GM19035 (cell line): ENCODE results near the gene ULK4.

ENCODE experiments used
- ATAC-seq: cut with Tn5 transposase; IDR thresholded peaks from one replicate; pipeline ENCODE4 v1.9.1; 2021; ENCODE audit not compliant: unreplicated experiment

Gene ULK4

GRCh38 chr3:41241161-41241560 is 720.7 kb downstream of the ULK4 start:
- ATAC-seq: no peak

GRCh38 chr3:41239587-41239986 is 722.3 kb downstream of the ULK4 start:
- no peak for ATAC-seq

DNA sequence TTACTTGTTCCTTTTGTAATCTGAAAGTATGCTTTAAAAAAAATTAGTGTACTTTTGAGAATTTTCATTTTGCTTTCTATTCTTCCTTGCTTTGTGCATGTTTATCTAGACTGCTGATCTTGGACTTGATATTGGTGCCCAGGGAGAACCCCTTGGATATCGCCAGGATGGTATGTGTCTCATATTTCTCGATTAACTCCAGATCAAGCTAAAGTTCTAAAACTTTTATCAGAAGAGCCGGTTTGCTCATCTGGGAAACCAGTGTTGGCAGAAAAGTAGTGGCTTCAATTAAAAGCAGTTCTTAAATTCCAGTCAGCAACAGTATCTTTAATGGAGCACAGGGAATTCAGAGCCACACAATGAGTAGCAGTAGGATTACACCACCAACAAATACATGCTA is 724.0 kb downstream of the ULK4 start:
- no peak for ATAC-seq

GRCh38 chr3:41236228-41236627 is 725.7 kb downstream of the ULK4 start:
- ATAC-seq: no peak

DNA sequence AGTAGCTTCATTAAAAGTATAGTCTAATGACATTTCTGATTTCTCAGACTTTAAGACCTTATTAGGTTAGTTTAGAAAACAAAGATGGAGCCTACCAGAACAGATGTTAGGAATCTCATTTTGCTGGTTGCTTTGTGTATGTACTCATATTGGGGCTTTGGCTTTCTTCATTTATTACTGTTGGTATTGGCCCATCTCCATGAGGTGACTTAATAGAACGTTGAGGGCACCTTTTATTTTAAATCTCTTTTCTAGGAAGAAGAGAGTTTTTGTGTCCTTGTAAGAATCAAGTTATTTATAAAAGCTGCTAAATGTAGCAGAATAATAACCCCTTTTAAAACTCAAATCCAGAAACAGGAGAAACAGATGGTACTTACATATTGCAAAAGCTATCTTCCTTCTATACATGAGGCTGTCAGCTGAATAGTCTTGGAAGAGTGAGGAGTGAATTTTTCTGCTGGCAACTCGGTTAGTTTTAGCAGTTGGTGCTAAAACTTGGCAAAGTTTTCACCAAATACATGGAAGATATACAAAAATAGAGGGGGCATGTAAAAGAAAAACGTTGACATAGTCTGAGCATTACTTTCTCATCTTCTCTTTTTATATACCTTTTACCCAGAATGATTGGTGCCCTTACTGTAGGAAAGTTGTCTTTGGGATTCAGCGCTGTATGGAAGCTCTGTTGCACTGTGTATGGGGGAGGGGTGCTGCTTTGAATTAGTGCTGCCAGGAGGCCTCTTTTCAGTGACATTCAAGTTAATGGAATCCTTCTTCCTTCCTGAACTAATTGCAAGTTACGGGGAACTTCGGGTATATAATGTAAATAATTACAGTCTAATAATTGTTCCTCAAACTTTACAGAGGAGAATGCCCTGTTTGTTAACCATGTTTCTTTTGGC is 726.8 kb downstream of the ULK4 start:
- no peak for ATAC-seq

- no peak for ATAC-seq
Measured at GRCh38 chr3:41224120-41224806, 737.6 kb downstream of the ULK4 start.

GRCh38 chr3:41223691-41224090 is 738.2 kb downstream of the ULK4 start:
- ATAC-seq: no peak

DNA sequence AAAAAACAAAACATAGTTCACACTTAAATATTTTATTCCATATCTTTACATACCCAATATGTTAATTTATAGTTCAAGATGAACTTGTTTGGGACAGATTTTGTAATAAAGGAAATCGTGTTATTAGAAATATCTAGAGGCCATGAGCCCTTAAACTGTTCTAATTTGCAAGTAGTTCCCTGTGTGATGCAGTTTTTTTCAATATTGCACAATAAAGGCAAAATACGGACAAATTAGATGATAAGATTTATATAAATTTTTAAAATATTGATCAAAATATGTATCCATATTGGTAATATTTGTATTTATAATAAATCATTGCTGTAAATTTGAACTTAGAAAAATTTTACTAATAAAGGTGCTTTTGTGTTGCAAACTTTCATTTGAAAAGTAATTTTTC is 738.8 kb downstream of the ULK4 start:
- ATAC-seq: no peak

GRCh38 chr3:41222501-41222900 is 739.4 kb downstream of the ULK4 start:
- no peak for ATAC-seq

GRCh38 chr3:41222012-41222411 is 739.9 kb downstream of the ULK4 start:
- ATAC-seq: no peak

DNA sequence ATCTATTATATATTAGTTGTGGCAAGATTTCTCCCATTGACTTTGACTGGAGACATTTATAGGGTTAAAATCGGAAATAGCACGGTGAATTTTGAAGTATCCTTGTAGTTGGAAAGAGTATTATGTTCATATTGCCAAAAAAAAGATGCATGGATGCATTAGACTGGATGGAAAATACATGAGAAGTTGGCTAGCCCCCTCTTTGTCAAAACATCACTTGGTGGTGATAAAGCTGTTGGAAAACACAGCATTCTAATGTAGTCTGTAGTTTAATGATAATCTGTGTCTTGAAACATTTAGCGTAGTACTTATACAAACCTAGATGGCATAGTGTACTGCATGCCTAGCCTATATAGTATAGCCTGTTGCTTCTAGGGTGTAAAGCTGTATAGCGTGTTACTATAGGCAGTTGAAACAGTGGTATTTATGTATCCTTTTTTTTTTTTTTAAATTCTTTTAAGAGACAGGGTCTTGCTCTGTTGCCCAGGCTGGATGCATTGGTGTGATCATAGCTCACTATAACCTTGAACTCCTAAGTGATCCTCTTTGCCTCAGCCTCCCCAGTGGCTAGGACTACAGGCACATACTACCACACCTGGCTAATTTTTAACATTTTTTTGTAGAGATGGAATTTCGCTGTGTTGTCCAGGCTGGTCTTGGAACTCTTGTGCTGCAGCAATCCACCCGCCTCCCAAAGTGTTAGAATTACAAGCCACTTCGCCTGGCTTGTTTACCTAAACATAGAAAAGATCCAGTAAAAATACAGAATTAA is 740.8 kb downstream of the ULK4 start:
- ATAC-seq: no peak

- ATAC-seq: no peak
Measured at GRCh38 chr3:41219424-41219823, 742.5 kb downstream of the ULK4 start.

GRCh38 chr3:41216993-41217392 is 744.9 kb downstream of the ULK4 start:
- no peak for ATAC-seq

- ATAC-seq: no peak
Measured at GRCh38 chr3:41216422-41216821, 745.5 kb downstream of the ULK4 start.

- no peak for ATAC-seq
Measured at GRCh38 chr3:41213588-41213987, 748.3 kb downstream of the ULK4 start.

DNA sequence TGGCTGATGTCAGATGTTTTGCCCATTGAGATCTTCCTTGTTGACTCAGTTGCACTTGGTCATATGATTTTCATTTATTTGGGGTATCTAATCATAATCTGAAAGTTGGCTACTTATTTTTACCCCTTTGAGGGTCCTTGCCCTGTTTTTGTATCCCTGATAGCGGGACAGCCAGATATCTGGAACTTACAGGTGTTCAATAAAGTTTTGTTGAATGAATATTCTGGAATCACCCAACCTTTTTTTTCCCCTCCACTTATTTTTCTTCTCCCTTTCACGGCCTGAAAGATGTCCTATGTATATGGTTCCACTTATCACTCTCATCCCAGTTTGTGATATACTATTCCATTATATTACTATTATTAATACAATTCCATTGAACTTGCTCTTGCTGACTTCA is 749.8 kb downstream of the ULK4 start:
- ATAC-seq: no peak

GRCh38 chr3:41210966-41211365 is 750.9 kb downstream of the ULK4 start:
- ATAC-seq: no peak

DNA sequence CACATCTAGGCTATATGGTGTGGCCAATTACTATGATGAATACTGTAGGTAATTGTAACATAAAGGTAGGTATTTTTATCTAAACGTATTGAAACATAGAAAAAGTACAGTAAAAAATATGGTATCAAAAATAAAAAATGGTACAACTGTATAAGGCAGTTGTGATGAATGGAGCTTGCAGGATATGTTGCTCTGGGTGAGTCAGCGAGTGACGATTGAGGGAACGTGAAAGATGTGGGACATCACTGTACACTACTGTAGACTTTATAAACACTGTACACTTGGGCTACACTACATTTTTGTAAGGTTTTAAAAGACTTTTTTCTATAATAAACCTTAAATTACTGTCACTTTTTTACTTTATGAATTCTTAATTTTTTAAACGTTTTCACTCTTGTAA is 752.3 kb downstream of the ULK4 start:
- ATAC-seq: no peak

DNA sequence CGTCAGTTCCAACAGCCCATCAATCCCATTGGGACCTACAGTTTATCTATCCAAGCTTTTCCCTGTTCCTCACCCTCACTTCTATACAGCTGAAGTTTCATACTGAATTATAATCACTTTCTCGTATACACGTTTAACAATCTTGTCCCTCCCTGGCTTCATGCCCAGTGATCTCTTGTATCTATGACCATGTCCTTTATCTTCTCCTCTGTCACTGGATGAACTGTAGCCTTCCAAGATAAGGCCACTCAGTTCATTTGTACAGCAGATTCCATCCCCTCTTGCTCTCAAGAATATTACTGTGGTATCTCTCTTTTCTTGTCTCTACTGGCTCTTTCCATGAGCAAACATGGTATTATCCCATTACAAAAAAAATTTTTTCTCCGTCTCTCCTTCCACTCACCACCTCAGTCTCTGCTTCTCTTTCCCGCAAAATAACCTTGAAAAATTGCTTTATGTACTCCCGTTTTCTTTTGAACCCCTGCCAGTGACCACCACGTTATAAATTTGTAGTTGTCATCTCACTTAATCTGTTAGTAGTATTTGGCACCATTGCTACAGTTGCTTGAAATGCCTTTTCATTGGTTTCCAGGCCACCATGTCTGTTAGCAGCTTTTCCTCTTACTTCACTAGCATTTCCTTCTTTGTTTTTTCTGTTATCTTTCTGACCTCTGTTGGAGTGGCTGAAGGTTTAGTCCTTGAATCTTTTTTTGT is 753.2 kb downstream of the ULK4 start:
- no peak for ATAC-seq

- ATAC-seq: no peak
Measured at GRCh38 chr3:41207355-41207754, 754.5 kb downstream of the ULK4 start.

DNA sequence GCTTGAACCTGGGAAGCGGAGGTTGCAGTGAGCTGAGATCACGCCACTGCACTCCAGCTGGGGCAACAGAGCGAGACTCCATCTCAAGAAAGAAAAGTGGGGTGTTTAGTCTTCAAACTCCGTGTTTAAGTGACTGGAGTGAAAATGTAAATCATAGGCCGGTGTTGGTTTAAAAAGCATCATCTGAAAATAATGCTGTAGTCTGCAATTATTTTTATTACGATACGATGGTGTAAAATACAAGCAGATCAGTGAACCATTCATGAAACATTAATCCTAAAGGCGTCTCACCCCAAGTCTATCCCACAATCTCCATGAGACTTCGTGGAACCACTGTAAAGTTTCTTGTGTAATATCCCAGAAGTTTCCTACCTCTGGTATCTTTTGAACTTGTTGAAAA is 756.3 kb downstream of the ULK4 start:
- ATAC-seq: no peak
